Measurements from ENCODE around the gene FER.

DNA sequence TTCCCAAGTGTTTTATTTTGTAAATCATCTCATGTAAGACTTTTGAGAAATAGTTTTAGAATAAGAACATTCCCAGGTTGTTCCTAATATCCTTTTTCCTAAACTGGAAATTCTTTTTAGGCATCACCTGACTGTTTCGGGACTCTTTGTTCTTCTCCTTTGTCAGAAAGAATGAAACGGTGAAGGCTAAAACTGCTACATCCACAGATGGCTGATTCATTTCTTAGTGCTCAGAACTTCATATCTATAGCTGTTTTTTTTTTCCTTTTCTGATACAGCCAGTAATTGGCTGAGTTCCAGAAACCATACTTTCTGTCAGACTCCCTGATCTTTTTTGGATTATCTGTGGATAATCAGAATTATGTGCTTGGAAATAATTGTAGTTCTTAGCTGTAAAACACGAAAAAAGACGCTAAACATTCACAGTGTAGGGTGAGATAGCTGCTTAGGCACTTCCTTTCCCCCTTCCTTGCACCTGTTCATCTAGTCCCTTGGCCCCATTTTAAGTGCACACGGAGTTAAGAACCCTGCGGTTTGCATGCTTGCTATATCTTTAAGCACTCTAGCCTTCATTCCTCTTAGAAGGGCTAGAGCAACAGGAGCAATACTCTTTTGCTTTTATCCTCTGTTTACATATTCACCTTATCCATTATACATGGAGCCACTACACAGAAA is 378.2 kb downstream of the FER start:
- TF ChIP-seq, protein P1, sequence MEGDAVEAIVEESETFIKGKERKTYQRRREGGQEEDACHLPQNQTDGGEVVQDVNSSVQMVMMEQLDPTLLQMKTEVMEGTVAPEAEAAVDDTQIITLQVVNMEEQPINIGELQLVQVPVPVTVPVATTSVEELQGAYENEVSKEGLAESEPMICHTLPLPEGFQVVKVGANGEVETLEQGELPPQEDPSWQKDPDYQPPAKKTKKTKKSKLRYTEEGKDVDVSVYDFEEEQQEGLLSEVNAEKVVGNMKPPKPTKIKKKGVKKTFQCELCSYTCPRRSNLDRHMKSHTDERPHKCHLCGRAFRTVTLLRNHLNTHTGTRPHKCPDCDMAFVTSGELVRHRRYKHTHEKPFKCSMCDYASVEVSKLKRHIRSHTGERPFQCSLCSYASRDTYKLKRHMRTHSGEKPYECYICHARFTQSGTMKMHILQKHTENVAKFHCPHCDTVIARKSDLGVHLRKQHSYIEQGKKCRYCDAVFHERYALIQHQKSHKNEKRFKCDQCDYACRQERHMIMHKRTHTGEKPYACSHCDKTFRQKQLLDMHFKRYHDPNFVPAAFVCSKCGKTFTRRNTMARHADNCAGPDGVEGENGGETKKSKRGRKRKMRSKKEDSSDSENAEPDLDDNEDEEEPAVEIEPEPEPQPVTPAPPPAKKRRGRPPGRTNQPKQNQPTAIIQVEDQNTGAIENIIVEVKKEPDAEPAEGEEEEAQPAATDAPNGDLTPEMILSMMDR (conservative IDR thresholded peaks at IDR 0.05; ENCODE audit: low read depth, low read length): no peak
- no peak for TF ChIP-seq EZH2phosphoT487 (IDR thresholded peaks at IDR 0.05; ENCODE audit: borderline replicate concordance, low read length)
